ENCODE results near the gene TRDN. TPM values are rescaled to one million over a fixed set of nuclear protein-coding genes. Genes with fewer than 3 reads are reported as not detected.
"Not testable (repeated sequence)": the region's sequence is repeated elsewhere in the genome, so short reads cannot be mapped to it uniquely, and the experiment has no call there.

TRDN gene
- total and polyA plus RNA-seq, 3 experiments from 2014 or later, result not detected

DNA sequence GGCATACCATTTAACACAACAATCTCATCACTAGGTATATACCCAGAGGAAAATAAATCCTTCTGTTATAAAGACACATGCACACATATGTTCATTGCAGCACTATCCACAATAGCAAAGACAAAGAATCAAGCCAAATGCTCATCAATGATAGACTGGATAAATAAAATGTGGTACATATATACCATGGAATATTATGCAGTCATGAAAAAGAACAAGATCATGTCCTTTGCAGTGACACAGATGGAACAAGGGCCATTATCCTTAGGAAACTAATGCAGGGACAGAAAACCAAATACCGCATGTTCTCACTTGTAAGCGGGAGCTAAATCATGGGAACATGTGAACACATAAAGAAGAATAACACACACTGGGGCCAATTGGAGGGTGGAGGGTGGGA is 322.3 kb downstream of the TRDN start:
- H3K36me3 Mint-ChIP-seq; H3K36me3 ChIP-seq (ENCODE audit: insufficient read depth, low read length); H3K27me3 Mint-ChIP-seq; POLR2A ChIA-PET; H3K27ac Mint-ChIP-seq; H3K4me3 Mint-ChIP-seq; H3K4me1 Mint-ChIP-seq; DNase-seq; H3K9me3 Mint-ChIP-seq; H3K9me3 ChIP-seq (ENCODE audit: low read length); H3K27ac ChIP-seq (ENCODE audit: low read depth, low read length); H3K4me1 ChIP-seq (ENCODE audit: insufficient read depth, low read length); H3K4me3 ChIP-seq (ENCODE audit: low read length); H3K27me3 ChIP-seq (ENCODE audit: insufficient read depth, low read length, poor library complexity, severe bottlenecking); CTCF ChIA-PET: not testable (repeated sequence)

DNA sequence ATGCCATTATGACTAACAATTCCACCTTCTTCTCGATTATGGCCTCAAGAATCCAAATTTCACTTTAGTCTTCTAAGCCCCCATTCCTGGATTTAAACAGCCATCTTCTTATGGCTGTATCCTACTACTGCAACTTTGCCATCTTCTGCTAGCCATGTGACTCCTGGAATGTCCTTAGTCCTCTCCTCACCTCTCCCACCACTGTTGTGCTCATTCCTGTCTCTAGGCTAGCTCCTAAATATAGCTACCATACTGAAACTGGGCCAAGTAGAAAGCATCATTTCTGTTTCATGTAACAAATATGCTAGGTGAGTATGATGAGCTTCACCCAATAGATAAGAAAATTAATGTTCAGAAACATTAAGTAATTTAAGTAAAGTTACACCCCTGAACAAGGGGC is 327.6 kb downstream of the TRDN start:
- Mint-ChIP-seq H3K36me3 (no peaks in the 10 kb centered on the region), H3K4me3 (no peak overlapping the region), H3K4me1 (no peaks in the 10 kb centered on the region), H3K27ac (no peak overlapping the region), H3K27me3 (no peaks in the 10 kb centered on the region), H3K9me3 (peaks cover 0 to 6% (median 3%) of the 10 kb centered on the region in 5 donors)
- no peak for DNase-seq
- H3K36me3 ChIP-seq (ENCODE audit: insufficient read depth, low read length), result no peaks in the 10 kb centered on the region
- no peaks in the 10 kb centered on the region for H3K9me3 ChIP-seq (ENCODE audit: low read length)
- no peak overlapping the region for H3K27ac ChIP-seq (ENCODE audit: low read depth, low read length)
- ChIA-PET POLR2A (no interaction called here), CTCF (no interaction called here)
- H3K4me1 ChIP-seq (ENCODE audit: insufficient read depth, low read length), result no peaks in the 10 kb centered on the region
- no peaks in the 10 kb centered on the region for H3K27me3 ChIP-seq (ENCODE audit: insufficient read depth, low read length, poor library complexity, severe bottlenecking)
- H3K4me3 ChIP-seq (ENCODE audit: low read length), result no peak overlapping the region

DNA sequence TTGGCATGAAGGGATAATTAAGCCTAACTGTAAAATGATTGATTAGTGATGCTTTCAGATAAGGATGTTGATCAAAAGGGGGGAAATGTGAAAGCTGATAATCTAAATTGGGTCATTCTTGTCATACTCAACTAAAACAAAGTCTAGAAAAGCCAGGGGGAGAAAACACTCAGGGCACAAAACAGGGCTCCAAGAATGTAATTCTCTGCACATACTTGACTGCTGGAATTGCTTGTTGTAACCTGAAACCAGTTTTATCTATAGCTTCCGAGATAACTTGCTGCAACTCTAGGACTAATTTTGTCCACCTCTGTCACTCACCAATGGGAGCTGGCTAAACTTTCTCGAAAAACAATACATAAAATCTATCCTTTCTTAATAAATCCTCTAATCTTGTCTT is 330.4 kb downstream of the TRDN start:
- Mint-ChIP-seq H3K4me1 (no peaks in the 10 kb centered on the region), H3K4me3 (no peak overlapping the region), H3K36me3 (no peaks in the 10 kb centered on the region), H3K9me3 (peaks cover 0 to 12% (median 3%) of the 10 kb centered on the region in 5 donors), H3K27ac (no peak overlapping the region), H3K27me3 (no peaks in the 10 kb centered on the region)
- Histone ChIP-seq H3K27me3 (ENCODE audit: insufficient read depth, low read length, poor library complexity, severe bottlenecking) (no peaks in the 10 kb centered on the region), H3K4me1 (ENCODE audit: insufficient read depth, low read length) (no peaks in the 10 kb centered on the region), H3K27ac (ENCODE audit: low read depth, low read length) (no peak overlapping the region), H3K9me3 (ENCODE audit: low read length) (no peaks in the 10 kb centered on the region), H3K36me3 (ENCODE audit: insufficient read depth, low read length) (no peaks in the 10 kb centered on the region), H3K4me3 (ENCODE audit: low read length) (no peak overlapping the region)
- ChIA-PET CTCF (no interaction called here), POLR2A (no interaction called here)
- no peak for DNase-seq

DNA sequence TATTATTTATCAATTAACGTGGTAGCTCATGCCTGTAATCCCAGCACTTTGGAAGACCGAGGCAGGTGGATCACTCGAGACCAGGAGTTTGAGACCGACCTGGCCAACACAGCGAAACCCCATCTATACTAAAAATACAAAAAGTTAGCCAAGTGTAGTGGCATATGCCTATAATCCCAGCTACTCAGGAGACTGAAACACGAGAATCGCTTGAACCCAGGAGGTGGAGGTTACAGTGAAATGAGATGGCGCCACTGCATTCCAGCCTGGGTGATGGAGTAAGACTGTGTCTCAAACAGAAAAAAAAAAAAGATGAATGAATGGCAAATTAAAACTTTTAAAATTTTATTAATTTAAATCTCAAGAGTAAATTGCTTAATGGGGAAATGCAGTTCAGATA is 341.1 kb downstream of the TRDN start:
- no peak for DNase-seq
- Mint-ChIP-seq H3K4me1 (no peaks in the 10 kb centered on the region), H3K4me3 (no peak overlapping the region), H3K36me3 (no peaks in the 10 kb centered on the region), H3K27ac (no peak overlapping the region), H3K27me3 (no peaks in the 10 kb centered on the region), H3K9me3 (peaks cover 0 to 5% (median 0%) of the 10 kb centered on the region in 5 donors)
- Histone ChIP-seq H3K9me3 (ENCODE audit: low read length) (no peaks in the 10 kb centered on the region), H3K4me1 (ENCODE audit: insufficient read depth, low read length) (no peaks in the 10 kb centered on the region), H3K36me3 (ENCODE audit: insufficient read depth, low read length) (no peaks in the 10 kb centered on the region), H3K4me3 (ENCODE audit: low read length) (no peak overlapping the region), H3K27ac (ENCODE audit: low read depth, low read length) (no peak overlapping the region), H3K27me3 (ENCODE audit: insufficient read depth, low read length, poor library complexity, severe bottlenecking) (no peaks in the 10 kb centered on the region)
- ChIA-PET CTCF (no interaction called here), POLR2A (no interaction called here)

DNA sequence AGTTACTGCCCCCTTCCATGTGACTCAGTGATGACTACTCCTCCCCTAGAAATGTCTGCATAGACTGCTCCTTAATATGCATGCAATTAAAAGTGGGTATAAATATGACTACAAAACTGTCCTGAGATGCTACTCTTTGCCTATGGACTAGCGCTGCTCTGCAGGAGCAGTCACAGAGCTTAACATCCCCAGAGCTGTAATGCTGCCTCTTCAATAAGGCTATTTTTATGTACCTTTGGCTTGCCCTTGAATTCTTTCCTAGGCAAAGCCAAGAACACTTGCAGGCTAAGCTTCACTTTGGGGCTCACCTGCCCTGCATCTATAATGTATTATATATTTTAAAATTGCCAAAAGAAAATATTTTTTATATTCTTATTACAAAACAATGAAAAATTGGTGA is 341.6 kb downstream of the TRDN start:
- Histone ChIP-seq H3K4me3 (ENCODE audit: low read length) (no peak overlapping the region), H3K27ac (ENCODE audit: low read depth, low read length) (no peak overlapping the region), H3K4me1 (ENCODE audit: insufficient read depth, low read length) (no peaks in the 10 kb centered on the region), H3K36me3 (ENCODE audit: insufficient read depth, low read length) (no peaks in the 10 kb centered on the region), H3K9me3 (ENCODE audit: low read length) (no peaks in the 10 kb centered on the region), H3K27me3 (ENCODE audit: insufficient read depth, low read length, poor library complexity, severe bottlenecking) (no peaks in the 10 kb centered on the region)
- Mint-ChIP-seq H3K9me3 (peaks cover 0 to 8% (median 0%) of the 10 kb centered on the region in 5 donors), H3K27me3 (no peaks in the 10 kb centered on the region), H3K36me3 (no peaks in the 10 kb centered on the region), H3K27ac (no peak overlapping the region), H3K4me1 (no peaks in the 10 kb centered on the region), H3K4me3 (no peak overlapping the region)
- POLR2A ChIA-PET, result no interaction called here
- no peak for DNase-seq
- CTCF ChIA-PET, result no interaction called here

DNA sequence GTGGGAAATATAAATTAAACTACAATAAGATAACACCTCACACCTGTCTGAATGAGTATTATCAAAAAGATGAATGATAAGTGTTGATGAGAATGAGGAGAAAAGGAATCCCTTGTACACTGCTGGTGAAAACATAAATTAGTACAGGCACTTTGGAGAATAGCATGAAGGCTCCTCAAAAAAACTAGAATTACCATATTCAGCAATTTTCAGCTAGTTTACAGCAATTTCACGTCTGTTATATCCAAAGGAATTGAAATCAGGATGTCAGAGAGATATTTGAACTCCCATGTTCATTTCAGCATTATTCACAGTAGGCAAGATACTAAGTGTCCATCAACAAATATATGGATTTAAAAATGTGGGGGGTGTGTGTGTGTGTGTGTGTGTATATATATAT is 348.1 kb downstream of the TRDN start:
- Histone ChIP-seq H3K36me3 (ENCODE audit: insufficient read depth, low read length) (no peaks in the 10 kb centered on the region), H3K27me3 (ENCODE audit: insufficient read depth, low read length, poor library complexity, severe bottlenecking) (no peaks in the 10 kb centered on the region), H3K4me1 (ENCODE audit: insufficient read depth, low read length) (no peaks in the 10 kb centered on the region), H3K27ac (ENCODE audit: low read depth, low read length) (no peak overlapping the region), H3K4me3 (ENCODE audit: low read length) (no peak overlapping the region), H3K9me3 (ENCODE audit: low read length) (no peaks in the 10 kb centered on the region)
- Mint-ChIP-seq H3K27ac (no peak overlapping the region), H3K9me3 (peaks cover 0 to 23% (median 7%) of the 10 kb centered on the region in 5 donors), H3K36me3 (no peaks in the 10 kb centered on the region), H3K27me3 (no peaks in the 10 kb centered on the region), H3K4me3 (no peak overlapping the region), H3K4me1 (no peaks in the 10 kb centered on the region)
- no peak for DNase-seq
- ChIA-PET POLR2A (no interaction called here), CTCF (no interaction called here)

DNA sequence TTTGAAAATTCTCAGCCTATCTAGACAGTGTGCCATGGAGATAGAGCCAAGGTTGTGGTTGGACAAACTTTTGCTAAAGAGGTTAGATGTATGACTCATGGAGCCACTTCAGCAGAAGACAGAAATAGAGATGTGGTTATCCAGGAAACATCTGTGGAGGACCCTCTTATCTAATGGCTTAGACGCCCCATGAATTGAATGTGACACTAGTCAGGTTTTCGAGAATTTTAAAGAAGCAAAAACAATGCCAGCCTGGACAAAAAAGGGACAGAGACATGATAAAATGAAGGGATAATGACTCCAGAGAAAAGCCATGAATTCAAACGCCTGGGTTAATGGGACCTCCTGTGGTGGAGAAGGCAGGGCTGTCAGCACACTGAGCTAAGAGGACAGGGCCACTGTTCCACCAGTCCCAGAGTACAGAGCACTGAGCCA is 360.2 kb downstream of the TRDN start:
- H3K9me3 Mint-ChIP-seq, result peaks cover 0 to 13% (median 0%) of the 10 kb centered on the region in 5 donors
- no peak overlapping the region for H3K4me3 ChIP-seq (ENCODE audit: low read length)
- H3K4me3 Mint-ChIP-seq, result no peak overlapping the region
- H3K36me3 Mint-ChIP-seq, result no peaks in the 10 kb centered on the region
- no peaks in the 10 kb centered on the region for H3K4me1 ChIP-seq (ENCODE audit: insufficient read depth, low read length)
- H3K9me3 ChIP-seq (ENCODE audit: low read length), result no peaks in the 10 kb centered on the region
- POLR2A ChIA-PET, result no interaction called here
- no peak overlapping the region for H3K27ac Mint-ChIP-seq
- H3K27me3 ChIP-seq (ENCODE audit: insufficient read depth, low read length, poor library complexity, severe bottlenecking), result no peaks in the 10 kb centered on the region
- no peaks in the 10 kb centered on the region for H3K36me3 ChIP-seq (ENCODE audit: insufficient read depth, low read length)
- CTCF ChIA-PET, result no interaction called here
- DNase-seq, result no peak
- no peaks in the 10 kb centered on the region for H3K27me3 Mint-ChIP-seq
- H3K27ac ChIP-seq (ENCODE audit: low read depth, low read length), result no peak overlapping the region
- no peaks in the 10 kb centered on the region for H3K4me1 Mint-ChIP-seq

DNA sequence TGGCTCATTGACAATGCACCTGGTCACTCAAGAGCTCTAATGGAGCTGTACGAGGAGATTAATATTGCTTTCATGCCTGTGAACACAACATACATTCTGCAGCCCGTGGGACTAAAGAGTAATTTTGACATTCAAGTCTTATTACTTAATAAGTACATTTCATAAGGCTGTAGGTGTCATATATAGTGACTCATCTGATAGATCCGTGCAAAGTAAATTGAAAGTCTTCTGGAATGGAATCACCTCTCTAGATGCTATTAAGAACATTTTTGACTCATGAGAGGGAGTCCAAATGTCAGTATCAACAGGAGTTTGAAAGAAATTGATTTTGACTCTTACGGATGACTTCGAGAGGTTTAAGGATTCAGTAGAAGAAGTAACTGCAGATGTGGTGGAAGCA is 372.8 kb downstream of the TRDN start:
- Histone ChIP-seq H3K36me3 (ENCODE audit: insufficient read depth, low read length) (no peaks in the 10 kb centered on the region), H3K9me3 (ENCODE audit: low read length) (no peaks in the 10 kb centered on the region), H3K27me3 (ENCODE audit: insufficient read depth, low read length, poor library complexity, severe bottlenecking) (no peaks in the 10 kb centered on the region), H3K4me3 (ENCODE audit: low read length) (no peak overlapping the region), H3K27ac (ENCODE audit: low read depth, low read length) (no peak overlapping the region), H3K4me1 (ENCODE audit: insufficient read depth, low read length) (no peaks in the 10 kb centered on the region)
- Mint-ChIP-seq H3K27me3 (no peaks in the 10 kb centered on the region), H3K4me1 (no peaks in the 10 kb centered on the region), H3K9me3 (peaks cover 0 to 5% (median 3%) of the 10 kb centered on the region in 5 donors), H3K27ac (no peak overlapping the region), H3K36me3 (no peaks in the 10 kb centered on the region), H3K4me3 (no peak overlapping the region)
- ChIA-PET POLR2A (no interaction called here), CTCF (no interaction called here)
- no peak for DNase-seq

DNA sequence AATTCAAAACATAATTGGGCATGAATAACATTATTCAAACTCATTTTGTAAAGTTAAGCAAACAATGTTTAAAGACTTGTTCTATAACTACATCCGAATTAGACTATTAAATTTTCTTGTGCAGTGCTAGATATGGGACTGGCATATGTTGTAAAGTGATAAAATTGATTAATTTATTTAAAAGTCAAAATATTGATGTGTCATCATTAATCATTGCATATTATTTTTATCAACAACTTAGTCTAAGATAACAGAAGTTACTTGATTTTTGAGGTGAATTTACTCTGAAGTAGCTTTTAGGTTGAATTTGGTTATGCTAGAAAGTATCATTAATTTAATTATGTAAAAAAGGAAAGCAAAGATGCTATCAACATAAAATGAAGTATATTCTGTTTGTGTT is 396.1 kb downstream of the TRDN start:
- Histone ChIP-seq H3K36me3 (ENCODE audit: insufficient read depth, low read length) (no peaks in the 10 kb centered on the region), H3K4me1 (ENCODE audit: insufficient read depth, low read length) (no peaks in the 10 kb centered on the region), H3K9me3 (ENCODE audit: low read length) (peaks cover 6% of the 10 kb centered on the region), H3K27ac (ENCODE audit: low read depth, low read length) (no peak overlapping the region), H3K27me3 (ENCODE audit: insufficient read depth, low read length, poor library complexity, severe bottlenecking) (no peaks in the 10 kb centered on the region), H3K4me3 (ENCODE audit: low read length) (no peak overlapping the region)
- H3K36me3 Mint-ChIP-seq, result no peaks in the 10 kb centered on the region
- peaks cover 6 to 16% (median 14%) of the 10 kb centered on the region in 5 donors for H3K9me3 Mint-ChIP-seq
- DNase-seq, result no peak
- H3K4me3 Mint-ChIP-seq, result no peak overlapping the region
- H3K27ac Mint-ChIP-seq, result no peak overlapping the region
- ChIA-PET CTCF (no interaction called here), POLR2A (no interaction called here)
- H3K4me1 Mint-ChIP-seq, result no peaks in the 10 kb centered on the region
- no peaks in the 10 kb centered on the region for H3K27me3 Mint-ChIP-seq

All from CD8-positive, alpha-beta memory T cell (primary cell).